ENCODE measurements around the gene EZR.

- TF ChIP-seq CTCF (IDR thresholded peaks at IDR 0.05) = no peak
- TF ChIP-seq POLR2A (IDR thresholded peaks at IDR 0.05) = no peak
- TF ChIP-seq EP300 (IDR thresholded peaks at IDR 0.05) = no peak
- no peak for TF ChIP-seq POLR2AphosphoS5 (IDR thresholded peaks at IDR 0.05)
Measured at GRCh38 chr6:158722176-158722729, 96.9 kb downstream of the EZR start.
